K562 (cell line): ENCODE results near the gene NAGLU. TPM values are rescaled to one million over a fixed set of nuclear protein-coding genes. Genes with fewer than 3 reads are reported as not detected.

Experiments
- CREB1 ChIP-seq, 2 experiments: sonication (generic) in 1 of 2; formaldehyde crosslinking in 1 of 2; IDR thresholded peaks; 2 replicates each; pipeline versions ENCODE4 v1.6.1 to v1.8.0; 2012 to 2022; ENCODE audit warnings: inconsistent platforms in 1 of 2, mild to moderate bottlenecking in 1 of 2, missing genetic modification reagents in 1 of 2, moderate library complexity in 1 of 2
- CREB3L1 ChIP-seq: fragments of 450-650 bp; IDR thresholded peaks from 2 replicates; pipeline ENCODE4 v1.6.1; 2014; ENCODE audit warnings: low read depth, mild to moderate bottlenecking, moderate library complexity, borderline replicate concordance
- FOSL1 ChIP-seq: fragments of 200-800 bp; sonication (Bioruptor generic); conservative IDR thresholded peaks from 2 replicates; pipeline ENCODE4 v1.6.1; 2016; ENCODE audit warnings: missing genetic modification characterization, missing compliant biosample characterization
- HMG20A ChIP-seq: fragments of 450-650 bp; formaldehyde crosslinking; conservative IDR thresholded peaks from 2 replicates; pipeline ENCODE4 v1.4.0; 2020; ENCODE audit warnings: mild to moderate bottlenecking, mixed read lengths
- HMGN3 ChIP-seq: IDR thresholded peaks from 2 replicates; pipeline ENCODE4 v1.6.1; 2011; ENCODE audit warnings: borderline replicate concordance, low read depth, mild to moderate bottlenecking, mixed read lengths, low read length; ENCODE audit not compliant: insufficient read length; ENCODE audit errors: extremely low read depth
- PHF8 ChIP-seq: fragments of 200-600 bp; sonication (generic); IDR thresholded peaks from 2 replicates; pipeline ENCODE4 v1.6.1; 2012; ENCODE audit warnings: mixed run types, mild to moderate bottlenecking, inconsistent platforms, low read length, moderate library complexity, borderline replicate concordance
- RBFOX2 ChIP-seq: fragments of 200-400 bp; formaldehyde crosslinking; IDR thresholded peaks from 2 replicates; pipeline ENCODE4 v1.6.1; 2017; ENCODE audit warnings: low read depth, mild to moderate bottlenecking, low read length, moderate library complexity
- SIN3A ChIP-seq, 2 experiments: fragments of 150-350 bp in 1 of 2; IDR thresholded peaks; 2 replicates each; pipeline ENCODE4 v1.6.1; 2011 to 2016; ENCODE audit warnings: borderline replicate concordance in 2 of 2, low read depth in 2 of 2, low read length in 2 of 2, mild to moderate bottlenecking in 2 of 2, moderate library complexity in 2 of 2; ENCODE audit not compliant: control insufficient read depth in 1 of 2
- SRF ChIP-seq, 2 experiments: fragments of 250-450, 450-650 bp in 1 of 2; sonication (Bioruptor Pico) in 1 of 2; sonication (generic) in 1 of 2; formaldehyde crosslinking; IDR thresholded peaks; 2 replicates each; pipeline versions ENCODE4 v1.5.0 to v1.5.1; 2020 to 2022; ENCODE audit warnings: mild to moderate bottlenecking in 1 of 2, missing genetic modification reagents in 1 of 2
- U2AF2 ChIP-seq: fragments of 200-400 bp; formaldehyde crosslinking; optimal IDR thresholded peaks from 2 replicates; pipeline ENCODE3; 2017; ENCODE audit warnings: low read depth, mild to moderate bottlenecking, low read length
- ZKSCAN1 ChIP-seq: fragments of 150-350 bp; IDR thresholded peaks from 2 replicates; pipeline ENCODE4 v1.6.1; 2016; ENCODE audit warnings: low read depth, low read length
- ZNF354B ChIP-seq: fragments of 250-450 bp; sonication (Bioruptor Pico); IDR thresholded peaks from 2 replicates; pipeline ENCODE4 v1.4.0; 2020
- polyA plus RNA-seq, 8 experiments: library from polyadenylated mRNA; depleted of rRNA in 4 of 8; stranded (reverse) in 5 of 8; unstranded in 3 of 8; fragments of >200 nt; fragmentation: Nextera tagmentation in 2 of 8; fragmentation: Illumina TruSeq in 1 of 8; extraction: Ambion mirVana in 2 of 8; extraction: Trizol in 1 of 8; gene quantifications; 2 replicates each; pipeline versions ENCODE4 v1.2.1 to v1.2.3, GENCODE V29; 2011 to 2014; ENCODE audit warnings: inconsistent platforms in 1 of 8, missing spikeins in 1 of 8
- total RNA-seq, 7 experiments: library from RNA; depleted of rRNA in 6 of 7; stranded (reverse); fragments of >200 nt in 6 of 7; fragmentation: Illumina TruSeq in 2 of 7; extraction: Trizol in 2 of 7; gene quantifications; 2 replicates each; pipeline versions ENCODE4 v1.2.1 to v1.2.3, GENCODE V29; 2011 to 2021; ENCODE audit warnings: low replicate concordance in 1 of 7
- TF ChIP-seq, protein P1 (sequence below): fragments of 200-800 bp; sonication (Bioruptor generic); IDR thresholded peaks from 2 replicates; pipeline ENCODE4 v1.6.1; 2017; ENCODE audit warnings: missing genetic modification characterization, missing compliant biosample characterization
- TF ChIP-seq, protein P2 (sequence below), 2 experiments: IDR thresholded peaks; 2 replicates each; pipeline ENCODE4 v1.6.1; 2012; ENCODE audit warnings: improper control_type of control experiment in 2 of 2, low read depth in 2 of 2, low read length in 2 of 2, borderline replicate concordance in 1 of 2
- TF ChIP-seq, protein P3 (sequence below): fragments of 450-650 bp; formaldehyde crosslinking; IDR thresholded peaks from 2 replicates; pipeline ENCODE4 v1.4.0; 2020; ENCODE audit warnings: mild to moderate bottlenecking, mixed read lengths
- TF ChIP-seq, protein P4 (sequence below): fragments of 450-650 bp; IDR thresholded peaks from 2 replicates; pipeline ENCODE4 v1.6.1; 2016

Gene NAGLU
- total and polyA plus RNA-seq, 9 of the 15 experiments (the other 6 are each of a cell fraction or from before 2014, with no cell fraction given): 0.04 to 21.5 (median 8.5) TPM

DNA sequence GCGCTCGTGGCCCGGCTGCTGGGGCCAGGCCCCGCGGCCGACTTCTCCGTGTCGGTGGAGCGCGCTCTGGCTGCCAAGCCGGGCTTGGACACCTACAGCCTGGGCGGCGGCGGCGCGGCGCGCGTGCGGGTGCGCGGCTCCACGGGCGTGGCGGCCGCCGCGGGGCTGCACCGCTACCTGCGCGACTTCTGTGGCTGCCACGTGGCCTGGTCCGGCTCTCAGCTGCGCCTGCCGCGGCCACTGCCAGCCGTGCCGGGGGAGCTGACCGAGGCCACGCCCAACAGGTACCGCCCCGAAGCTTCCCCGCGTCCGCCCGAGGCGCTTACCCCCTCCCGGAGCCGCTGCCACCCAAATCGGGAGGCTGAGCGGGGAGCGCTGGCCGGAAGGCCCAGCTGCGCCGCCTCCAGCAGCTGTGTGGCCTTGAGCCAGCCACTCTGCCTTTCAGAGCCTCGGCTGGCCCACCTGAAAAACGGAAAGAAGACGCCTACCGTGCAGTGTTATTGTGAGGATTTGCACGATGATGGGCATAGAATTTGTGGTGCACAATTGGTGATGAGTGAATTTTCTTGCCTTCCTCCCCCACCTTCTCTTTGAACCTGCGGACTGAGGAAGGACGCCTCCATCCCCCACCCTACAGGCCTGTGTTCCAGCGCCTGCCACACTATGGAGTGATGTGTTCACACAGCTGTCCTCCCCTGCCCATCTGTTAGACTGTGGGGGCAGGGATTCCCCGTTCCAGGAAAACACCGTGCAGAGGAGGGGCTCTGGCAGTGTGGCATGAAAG is 523 bp downstream of the NAGLU start (continued):
- TF ChIP-seq, protein P1, sequence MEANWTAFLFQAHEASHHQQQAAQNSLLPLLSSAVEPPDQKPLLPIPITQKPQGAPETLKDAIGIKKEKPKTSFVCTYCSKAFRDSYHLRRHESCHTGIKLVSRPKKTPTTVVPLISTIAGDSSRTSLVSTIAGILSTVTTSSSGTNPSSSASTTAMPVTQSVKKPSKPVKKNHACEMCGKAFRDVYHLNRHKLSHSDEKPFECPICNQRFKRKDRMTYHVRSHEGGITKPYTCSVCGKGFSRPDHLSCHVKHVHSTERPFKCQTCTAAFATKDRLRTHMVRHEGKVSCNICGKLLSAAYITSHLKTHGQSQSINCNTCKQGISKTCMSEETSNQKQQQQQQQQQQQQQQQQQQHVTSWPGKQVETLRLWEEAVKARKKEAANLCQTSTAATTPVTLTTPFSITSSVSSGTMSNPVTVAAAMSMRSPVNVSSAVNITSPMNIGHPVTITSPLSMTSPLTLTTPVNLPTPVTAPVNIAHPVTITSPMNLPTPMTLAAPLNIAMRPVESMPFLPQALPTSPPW (CRISPR knock-in tag): peak; percentile 62
- peak; percentile 61; the same call in 1 of the 2 replicates for TF ChIP-seq PHF8
- peak; percentile 35; the same call in 1 of the 2 replicates for TF ChIP-seq FOSL1 (tag)
- TF ChIP-seq, protein P2, sequence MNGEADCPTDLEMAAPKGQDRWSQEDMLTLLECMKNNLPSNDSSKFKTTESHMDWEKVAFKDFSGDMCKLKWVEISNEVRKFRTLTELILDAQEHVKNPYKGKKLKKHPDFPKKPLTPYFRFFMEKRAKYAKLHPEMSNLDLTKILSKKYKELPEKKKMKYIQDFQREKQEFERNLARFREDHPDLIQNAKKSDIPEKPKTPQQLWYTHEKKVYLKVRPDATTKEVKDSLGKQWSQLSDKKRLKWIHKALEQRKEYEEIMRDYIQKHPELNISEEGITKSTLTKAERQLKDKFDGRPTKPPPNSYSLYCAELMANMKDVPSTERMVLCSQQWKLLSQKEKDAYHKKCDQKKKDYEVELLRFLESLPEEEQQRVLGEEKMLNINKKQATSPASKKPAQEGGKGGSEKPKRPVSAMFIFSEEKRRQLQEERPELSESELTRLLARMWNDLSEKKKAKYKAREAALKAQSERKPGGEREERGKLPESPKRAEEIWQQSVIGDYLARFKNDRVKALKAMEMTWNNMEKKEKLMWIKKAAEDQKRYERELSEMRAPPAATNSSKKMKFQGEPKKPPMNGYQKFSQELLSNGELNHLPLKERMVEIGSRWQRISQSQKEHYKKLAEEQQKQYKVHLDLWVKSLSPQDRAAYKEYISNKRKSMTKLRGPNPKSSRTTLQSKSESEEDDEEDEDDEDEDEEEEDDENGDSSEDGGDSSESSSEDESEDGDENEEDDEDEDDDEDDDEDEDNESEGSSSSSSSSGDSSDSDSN (IDR thresholded peaks at IDR 0.05; ENCODE audit: borderline replicate concordance in 1 of 2, low read depth in 2 of 2, low read length in 2 of 2): peak; percentile 60 to 90; a peak in 3 of 4 replicates
- no peak for TF ChIP-seq HMG20A (CRISPR knock-in tag)
- TF ChIP-seq ZKSCAN1: no peak
- peak; percentile 32 for TF ChIP-seq HMGN3
- TF ChIP-seq, protein P3, sequence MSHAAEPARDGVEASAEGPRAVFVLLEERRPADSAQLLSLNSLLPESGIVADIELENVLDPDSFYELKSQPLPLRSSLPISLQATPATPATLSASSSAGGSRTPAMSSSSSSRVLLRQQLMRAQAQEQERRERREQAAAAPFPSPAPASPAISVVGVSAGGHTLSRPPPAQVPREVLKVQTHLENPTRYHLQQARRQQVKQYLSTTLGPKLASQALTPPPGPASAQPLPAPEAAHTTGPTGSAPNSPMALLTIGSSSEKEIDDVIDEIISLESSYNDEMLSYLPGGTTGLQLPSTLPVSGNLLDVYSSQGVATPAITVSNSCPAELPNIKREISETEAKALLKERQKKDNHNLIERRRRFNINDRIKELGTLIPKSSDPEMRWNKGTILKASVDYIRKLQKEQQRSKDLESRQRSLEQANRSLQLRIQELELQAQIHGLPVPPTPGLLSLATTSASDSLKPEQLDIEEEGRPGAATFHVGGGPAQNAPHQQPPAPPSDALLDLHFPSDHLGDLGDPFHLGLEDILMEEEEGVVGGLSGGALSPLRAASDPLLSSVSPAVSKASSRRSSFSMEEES: no peak
- peak in 1 of 2 experiments; percentile 85; a peak in 2 of 4 replicates for TF ChIP-seq SRF (CRISPR knock-in tag; IDR thresholded peaks at IDR 0.05)
- TF ChIP-seq SIN3A (IDR thresholded peaks at IDR 0.05; ENCODE audit: borderline replicate concordance in 2 of 2, control insufficient read depth in 1 of 2, low read depth in 2 of 2, low read length in 2 of 2): peak; percentile 73 to 89; a peak in 2 of 4 replicates
- no peak for TF ChIP-seq ZNF354B
- no peak for TF ChIP-seq CREB1 (IDR thresholded peaks at IDR 0.05)
- TF ChIP-seq CREB1 (CRISPR knock-in tag; IDR thresholded peaks at IDR 0.05): no peak
- TF ChIP-seq CREB3L1: peak; percentile 94
- TF ChIP-seq RBFOX2: peak; percentile 78
- TF ChIP-seq, protein P4, sequence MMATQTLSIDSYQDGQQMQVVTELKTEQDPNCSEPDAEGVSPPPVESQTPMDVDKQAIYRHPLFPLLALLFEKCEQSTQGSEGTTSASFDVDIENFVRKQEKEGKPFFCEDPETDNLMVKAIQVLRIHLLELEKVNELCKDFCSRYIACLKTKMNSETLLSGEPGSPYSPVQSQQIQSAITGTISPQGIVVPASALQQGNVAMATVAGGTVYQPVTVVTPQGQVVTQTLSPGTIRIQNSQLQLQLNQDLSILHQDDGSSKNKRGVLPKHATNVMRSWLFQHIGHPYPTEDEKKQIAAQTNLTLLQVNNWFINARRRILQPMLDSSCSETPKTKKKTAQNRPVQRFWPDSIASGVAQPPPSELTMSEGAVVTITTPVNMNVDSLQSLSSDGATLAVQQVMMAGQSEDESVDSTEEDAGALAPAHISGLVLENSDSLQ: no peak
- TF ChIP-seq U2AF2: no peak
